HG03378 (cell line): ENCODE results near the gene C3orf22.
"Not testable (repeated sequence)": the region's sequence is repeated elsewhere in the genome, so short reads cannot be mapped to it uniquely, and the experiment has no call there.

Experiments
- ATAC-seq: cut with Tn5 transposase; IDR thresholded peaks from one replicate; pipeline ENCODE4 v1.9.1; 2021; ENCODE audit warnings: mild to moderate bottlenecking, moderate library complexity; ENCODE audit not compliant: unreplicated experiment

C3orf22 gene, protein sequence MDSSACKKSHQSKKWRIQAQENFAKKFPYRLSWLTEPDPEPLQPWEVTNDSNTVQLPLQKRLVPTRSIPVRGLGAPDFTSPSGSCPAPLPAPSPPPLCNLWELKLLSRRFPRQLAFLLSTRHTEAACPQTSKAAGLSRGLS

DNA sequence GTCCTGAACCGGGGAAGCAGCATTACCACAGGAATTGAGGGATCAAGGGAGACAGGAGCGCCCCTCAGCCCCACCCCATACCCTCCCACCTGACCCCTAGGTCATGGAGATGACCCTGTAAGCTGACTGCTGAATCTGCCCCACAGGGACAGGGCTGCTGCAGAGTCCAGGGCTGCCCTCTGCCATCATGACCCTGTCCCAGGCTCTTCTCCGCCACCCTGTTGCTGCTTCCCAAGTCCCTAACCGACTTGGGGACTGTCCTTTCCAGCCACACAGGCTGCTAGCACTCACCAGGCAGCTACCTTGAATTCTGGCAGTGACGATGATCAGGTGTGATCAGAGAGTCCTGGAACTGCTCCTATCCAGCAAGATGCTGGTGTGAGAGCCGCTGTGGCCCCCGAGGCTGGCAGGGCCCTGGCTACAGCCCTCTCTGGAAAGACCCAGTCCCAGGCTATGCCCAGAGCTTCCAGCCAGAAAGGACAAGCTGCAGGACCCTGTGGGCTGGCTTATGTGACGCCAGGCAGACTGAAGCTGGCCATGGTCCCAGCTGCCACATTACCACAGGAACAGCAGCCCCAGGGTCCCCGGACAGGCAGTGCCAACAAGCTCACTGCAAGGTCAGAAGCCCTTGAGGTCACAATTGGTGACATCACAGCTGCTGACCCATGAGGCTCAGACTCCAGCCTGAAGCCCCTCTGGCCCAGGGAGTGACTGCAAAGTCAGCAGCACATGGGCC lies at the start of gene C3orf22:
Gene C3orf22, minus strand, starts transcription at position 597 of the 736 bp plus-strand sequence. CDS start 5,542 bp downstream, outside the sequence.
- ATAC-seq = no peak

- ATAC-seq = no peak
Measured at GRCh38 chr3:126607214-126607908, 48.6 kb upstream of the C3orf22 start.

DNA sequence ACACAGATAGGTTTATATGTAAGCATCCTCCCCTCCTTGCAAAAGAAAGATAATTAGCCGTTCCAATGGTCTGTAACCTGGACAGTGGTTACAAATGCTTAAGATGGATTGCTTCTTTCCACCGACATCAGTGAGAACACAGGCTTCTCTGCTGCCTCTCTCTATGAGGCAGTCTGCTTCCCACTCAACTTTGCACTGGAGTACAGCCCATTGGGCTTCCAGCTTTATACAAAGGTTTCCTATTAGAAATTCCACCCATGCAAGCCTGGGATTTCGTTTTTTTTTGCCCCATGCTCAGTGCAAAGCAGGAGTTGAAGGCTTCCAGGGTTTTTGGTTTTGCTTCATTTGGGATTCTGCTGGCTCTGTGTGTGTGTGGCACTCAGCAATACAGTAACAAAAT lies 47.3 kb upstream of the C3orf22 start:
- no peak for ATAC-seq

DNA sequence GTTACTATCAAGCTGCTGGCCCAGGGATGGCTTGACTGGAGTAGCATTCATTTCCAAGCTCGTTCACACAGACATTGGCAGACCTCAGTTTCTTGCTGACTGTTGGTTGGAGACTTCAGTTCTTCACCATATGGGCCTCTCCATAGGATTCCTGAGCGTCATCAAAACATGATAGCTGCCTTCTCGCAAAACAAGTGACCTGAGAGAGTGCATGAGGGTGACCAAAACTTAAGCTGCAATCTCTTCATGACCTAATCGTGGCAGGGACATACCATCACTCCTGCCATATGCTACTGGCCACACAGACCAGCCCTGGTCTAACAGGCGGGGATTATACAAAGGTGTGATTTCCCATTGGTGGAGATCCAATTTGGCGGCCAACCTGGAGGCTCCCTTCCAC lies 46.0 kb upstream of the C3orf22 start:
- no peak for ATAC-seq

GRCh38 chr3:126599101-126599500 lies 40.4 kb upstream of the C3orf22 start:
- no peak for ATAC-seq

GRCh38 chr3:126595479-126595878 lies 36.7 kb upstream of the C3orf22 start:
- not testable (repeated sequence) for ATAC-seq

DNA sequence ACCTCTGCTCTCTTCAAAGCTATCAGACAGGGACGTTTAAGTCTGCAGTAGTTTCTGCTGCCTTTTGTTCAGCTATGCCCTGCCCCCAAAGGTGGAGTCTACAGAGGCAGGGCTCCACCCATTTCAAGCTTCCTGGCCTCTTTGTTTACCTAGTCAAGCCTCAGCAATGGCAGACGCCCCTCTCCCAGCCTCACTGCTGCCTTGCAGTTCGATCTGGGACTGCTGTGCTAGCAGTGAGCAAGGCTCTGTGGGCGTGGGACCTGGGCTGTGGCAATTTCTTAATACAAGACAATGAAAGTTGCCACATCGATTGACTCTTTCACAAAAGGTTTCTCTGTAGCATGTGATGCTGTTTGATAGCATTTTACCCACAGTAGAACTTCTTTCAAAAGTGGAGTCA lies 32.8 kb upstream of the C3orf22 start:
- ATAC-seq = not testable (repeated sequence)

GRCh38 chr3:126582311-126582710 lies 23.6 kb upstream of the C3orf22 start:
- ATAC-seq = no peak

DNA sequence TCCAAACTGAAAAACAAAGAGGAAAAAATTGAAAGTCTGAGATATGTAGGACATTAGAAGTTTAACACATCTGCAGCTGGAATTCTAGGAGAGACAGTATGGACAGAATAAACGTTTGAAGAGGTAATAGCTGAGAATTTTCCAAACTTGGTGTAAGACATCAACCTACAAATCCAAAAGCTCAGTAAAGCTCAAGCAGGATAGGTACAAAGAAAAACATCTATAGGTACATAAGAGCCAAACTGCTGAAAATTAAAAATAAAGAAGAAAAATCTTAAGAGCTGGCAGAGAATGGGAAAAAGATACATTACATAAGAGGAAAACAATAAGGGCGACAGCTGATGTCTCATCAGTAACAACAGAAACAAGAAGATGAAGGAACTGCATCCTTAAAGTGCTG lies 22.8 kb upstream of the C3orf22 start:
- ATAC-seq = no peak

DNA sequence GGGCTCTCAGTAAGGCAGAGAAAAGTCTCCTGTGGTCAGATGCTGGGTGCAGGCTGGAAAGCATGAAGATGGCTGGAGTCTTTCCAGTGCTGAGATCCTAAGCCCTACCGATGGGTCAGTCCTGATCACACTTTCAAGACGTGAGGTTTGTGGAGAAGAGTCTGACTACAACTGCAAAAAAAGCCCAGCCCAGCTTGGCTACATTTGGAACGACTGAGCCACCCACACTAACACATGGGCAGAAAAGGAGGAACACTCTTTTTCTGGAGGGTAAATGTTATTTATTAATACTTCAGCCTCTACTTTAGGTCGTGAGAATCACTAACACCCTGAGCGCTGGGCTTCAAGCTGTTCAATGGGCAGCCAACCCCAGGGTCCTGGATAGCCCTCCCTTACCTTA lies 22.0 kb upstream of the C3orf22 start:
- ATAC-seq = no peak

DNA sequence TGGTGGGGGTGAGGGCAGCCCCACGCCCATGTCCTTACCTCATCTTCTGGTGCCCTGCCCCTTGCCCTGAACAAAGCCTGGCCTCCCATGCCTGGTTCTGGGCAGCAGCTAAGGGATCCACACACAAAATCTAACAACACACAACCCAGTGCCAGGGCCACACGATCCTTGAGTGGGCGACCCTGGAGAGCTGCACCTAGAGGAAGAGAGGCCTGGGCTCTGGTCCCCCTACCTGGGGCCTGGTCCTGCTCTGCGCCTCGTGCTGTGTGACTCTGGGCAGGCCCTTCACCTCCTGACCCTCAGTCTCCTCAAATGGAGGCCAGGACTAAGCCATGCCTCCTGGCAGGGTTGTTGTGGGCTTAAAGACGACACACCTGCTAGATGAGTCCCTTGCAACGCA lies 20.0 kb upstream of the C3orf22 start:
- no peak for ATAC-seq

GRCh38 chr3:126577261-126577660 lies 18.5 kb upstream of the C3orf22 start:
- no peak for ATAC-seq

DNA sequence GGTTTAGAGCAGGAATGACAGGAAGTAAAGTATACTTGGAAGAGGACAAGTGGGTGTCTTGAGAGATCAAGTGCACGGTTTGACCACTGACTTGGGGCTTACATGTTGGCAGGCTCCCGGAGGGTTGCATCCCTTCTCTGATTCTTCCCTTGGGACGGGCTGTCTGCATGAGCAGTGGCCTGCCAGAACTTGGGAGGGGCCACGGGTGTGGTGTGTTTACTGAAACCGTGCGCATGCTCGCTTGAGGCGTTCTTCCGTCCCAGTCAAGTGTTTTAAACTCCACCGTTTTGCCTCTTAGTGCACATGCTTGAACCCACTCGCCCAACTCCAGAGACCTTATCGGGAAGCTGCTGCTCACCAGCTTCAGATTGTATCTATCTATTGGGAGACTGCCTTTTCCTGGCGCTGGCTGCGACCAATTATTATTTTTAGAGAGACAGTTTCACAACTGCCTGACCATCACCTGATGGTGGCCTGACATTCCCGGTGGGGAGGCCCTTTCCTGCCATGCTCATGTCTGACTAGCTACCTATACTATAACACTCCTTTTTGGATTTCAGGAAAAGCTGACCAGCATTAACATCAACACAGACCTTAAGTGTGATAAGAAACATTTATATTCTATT lies 14.9 kb upstream of the C3orf22 start:
- no peak for ATAC-seq

GRCh38 chr3:126571078-126571477 lies 12.3 kb upstream of the C3orf22 start:
- no peak for ATAC-seq

- ATAC-seq = no peak
Measured at GRCh38 chr3:126570103-126570541, 11.4 kb upstream of the C3orf22 start.

DNA sequence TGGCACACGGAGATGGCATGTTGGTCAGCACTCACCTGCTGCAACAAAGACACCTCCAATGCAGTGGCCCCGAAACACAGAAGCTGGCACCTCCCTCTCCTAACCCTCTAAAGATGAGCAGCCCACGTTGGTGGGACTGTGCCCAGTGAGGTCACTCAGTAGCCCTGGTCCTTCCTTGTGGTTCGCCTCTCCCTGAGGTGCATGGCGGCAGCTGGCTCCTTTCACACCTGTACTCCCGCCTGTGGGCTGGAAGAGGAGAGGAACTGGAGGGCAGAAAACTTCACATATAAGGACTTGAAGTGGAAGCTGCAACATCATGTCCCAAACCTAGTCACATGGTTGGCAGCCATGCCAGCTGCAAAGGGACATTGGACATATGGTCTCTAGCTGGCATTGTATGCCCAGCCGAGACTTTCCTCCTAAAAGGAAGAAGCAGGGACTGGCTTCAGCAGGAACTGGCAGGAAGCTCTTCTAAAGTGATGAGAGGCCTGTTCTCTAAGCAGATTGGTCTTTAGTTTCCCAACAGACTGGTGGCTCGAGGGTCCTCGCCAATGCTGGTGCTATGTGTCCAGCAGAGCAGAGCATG lies 10.8 kb upstream of the C3orf22 start:
- no peak for ATAC-seq

GRCh38 chr3:126568776-126569342 lies 10.1 kb upstream of the C3orf22 start:
- no peak for ATAC-seq

DNA sequence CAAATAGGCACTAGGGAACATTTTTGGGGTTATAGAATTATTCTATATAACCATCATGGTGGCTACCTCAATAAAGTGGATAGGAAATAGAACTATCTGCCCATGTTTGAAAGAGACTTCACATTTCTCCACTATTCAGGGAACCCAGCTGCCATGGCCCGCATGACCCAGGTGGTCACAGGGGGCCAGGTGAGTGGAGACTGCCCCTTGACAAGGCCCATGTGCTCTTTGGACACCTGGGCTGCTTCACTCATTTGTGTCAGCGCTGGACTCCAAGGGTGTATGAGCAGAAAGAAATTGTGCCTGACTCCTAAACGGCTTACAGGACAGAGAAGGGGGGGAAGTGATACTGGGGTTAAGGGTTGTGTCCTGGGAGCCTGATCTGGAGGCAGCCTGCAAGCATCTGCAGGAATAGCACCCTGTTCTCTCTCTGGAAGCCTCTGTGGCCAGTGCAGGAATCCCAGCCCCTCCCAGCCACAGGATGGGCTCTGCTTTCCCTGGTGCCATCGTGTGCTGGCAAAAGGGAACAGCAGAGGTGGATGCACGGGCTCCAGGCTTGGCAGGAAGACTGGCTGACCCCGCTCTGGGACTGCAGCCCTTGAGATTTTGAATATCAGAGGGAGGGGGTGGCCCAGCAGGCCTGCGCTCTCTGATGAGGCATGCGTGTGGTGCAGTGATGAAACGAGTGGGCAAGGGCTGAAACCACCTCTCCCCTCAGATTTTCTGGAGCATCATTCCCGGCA lies 9.1 kb upstream of the C3orf22 start:
- no peak for ATAC-seq

DNA sequence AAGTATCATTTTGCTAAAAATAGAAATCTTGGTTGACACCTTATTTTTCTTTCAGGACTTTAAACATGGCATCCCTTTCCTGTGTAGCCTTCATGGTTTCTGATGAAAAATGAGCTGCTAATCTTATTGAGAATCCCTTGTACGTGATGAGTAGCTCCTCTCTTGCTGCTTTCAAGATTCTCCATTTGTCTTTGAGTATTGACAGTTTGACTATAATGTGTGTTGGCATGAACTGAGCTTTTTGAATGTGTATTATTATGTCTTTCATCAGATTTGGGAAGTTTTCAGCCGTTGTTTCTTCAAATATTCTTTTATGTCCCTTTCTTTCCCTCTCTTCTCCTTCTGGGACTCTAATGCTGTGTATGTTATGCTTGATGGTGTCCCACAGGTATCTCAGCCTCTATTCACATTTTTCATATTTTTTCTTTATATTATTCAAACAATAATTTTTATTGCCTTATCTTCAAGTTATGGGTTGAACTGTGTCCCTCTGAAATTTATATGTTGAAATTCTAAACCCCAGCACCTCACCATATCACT lies 4.1 kb upstream of the C3orf22 start:
- no peak for ATAC-seq

DNA sequence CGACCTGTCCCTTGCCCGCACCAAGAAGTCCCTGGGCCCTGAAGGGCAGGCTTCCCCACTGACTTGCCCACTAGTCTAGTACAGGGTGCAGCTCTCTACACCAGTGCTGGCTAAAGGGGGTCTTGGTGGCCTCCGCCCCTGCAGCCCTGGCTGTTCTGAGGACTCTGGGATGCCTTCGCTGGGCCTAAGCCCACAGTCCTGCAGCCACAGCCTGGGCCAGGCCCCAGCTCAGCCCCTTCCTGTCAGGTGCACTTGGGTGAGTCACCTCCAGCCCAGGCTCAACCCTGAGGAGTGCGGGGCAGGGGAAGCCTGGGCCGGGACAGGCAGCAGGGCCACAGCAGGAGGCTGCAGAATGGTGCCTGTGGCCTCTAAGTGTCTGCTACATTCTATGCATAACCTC lies 971 bp downstream of the C3orf22 start:
- ATAC-seq = no peak
